Measurements from ENCODE around the gene SLC25A14. TPM values are rescaled to one million over a fixed set of nuclear protein-coding genes. Genes with fewer than 3 reads are reported as not detected.

Gene SLC25A14
- total RNA-seq, 1 donor from 2014 or later = 12.1 TPM

DNA sequence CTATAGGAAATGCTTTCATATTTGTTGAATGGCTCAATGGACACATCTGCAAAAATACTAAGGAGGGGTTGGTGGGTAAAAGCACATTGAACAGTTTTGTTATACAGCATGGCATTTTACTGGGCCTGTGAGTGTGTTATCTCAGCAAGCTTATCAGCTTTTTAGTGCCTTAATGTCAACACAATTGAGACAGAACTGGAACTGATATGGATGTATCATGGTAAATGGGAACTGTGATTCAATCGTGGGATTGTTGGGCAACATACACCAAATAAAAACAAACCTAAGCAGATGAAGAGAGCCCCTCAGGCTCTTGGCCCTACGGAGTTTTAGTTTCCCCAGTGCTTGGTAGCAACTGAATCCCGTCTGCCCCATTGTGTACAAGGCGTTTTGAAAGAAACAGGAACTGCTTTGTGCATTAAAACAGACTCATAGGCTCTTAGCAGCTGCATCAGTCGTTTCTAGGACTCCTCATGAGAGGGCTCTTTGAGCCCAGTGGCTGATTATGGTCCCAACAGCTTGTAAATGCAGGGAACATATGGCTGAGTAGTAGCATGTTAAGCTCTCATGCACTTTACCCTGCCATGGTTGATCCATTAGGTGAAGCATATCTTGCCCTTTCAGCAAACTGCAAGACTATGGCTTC, 38.4 kb downstream of the SLC25A14 start:
- DNase-seq = no peak

DNA sequence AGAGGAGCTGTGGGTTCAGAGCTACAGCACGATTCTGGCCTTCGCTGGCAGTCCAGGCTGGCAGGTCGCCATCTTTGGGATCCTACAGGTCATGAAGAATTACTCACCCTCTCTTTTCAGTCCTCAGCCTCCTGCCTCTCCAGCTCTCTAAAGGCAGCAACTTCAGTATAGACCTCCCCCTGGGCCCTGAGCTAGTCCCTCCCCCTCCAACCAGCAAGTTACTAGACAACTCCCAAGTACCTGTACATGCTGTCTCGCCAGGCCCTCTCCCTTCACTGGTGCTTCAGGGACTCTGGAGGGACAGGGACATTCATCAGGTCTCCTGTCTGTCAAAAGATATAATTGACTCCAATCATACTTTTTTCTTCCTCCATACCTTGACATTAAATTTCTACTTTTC, 45.8 kb downstream of the SLC25A14 start, which contains the start of gene GPR119:
GPR119 (minus strand) TSS at position 155 of the 400 bp plus-strand sequence. CDS start 227 bp downstream, outside the sequence.
- DNase-seq = no peak

DNA sequence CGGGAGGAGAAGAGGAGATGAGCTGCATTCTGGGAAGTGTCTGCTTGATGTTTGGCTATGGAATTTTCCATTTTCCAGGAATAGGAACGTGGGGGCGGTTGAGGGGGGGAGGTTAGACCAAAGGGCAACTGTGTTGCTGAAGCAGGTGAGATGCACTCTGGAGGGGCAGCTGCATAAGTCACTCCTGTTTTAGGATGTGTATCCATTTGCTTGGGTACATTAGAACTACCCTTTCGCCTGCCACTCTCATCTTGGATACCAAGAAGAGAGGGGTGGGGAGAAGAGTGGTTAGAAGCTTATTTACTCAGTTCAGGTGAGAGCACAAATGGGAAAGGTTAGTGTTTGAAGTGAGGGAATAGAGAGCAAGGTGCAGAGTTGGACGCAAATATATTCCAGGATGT, 46.7 kb downstream of the SLC25A14 start:
- DNase-seq = no peak

DNA sequence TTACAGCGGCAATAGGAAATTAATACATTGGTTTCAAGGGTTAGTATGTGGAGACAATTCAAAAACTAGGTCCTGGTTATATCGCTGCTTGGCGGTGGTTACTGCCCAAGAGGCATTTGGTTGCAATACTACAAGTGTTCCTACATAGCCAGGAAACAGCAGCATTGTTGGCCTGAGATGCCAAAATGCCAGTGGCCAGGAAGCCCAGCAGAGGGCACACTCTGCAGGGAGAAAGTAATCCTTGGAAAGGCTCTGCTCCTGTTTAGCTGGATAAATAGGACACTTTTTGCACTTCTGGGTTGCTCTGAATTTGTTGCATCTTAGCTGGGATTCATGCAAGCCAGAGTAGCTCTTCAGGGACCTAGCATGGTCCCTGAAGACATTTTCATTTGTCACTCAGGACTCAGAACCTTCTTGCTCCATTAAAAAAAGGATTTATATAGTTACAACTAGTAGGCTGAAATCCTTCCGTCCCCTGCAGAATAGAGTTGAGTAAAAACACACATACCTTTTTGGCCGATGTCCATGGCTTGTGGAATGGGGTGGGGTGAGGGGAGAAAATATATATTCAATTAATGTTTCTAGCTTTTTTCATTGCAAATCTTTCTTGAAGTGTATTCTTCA, 53.8 kb downstream of the SLC25A14 start:
- DNase-seq = peak; percentile 2

DNA sequence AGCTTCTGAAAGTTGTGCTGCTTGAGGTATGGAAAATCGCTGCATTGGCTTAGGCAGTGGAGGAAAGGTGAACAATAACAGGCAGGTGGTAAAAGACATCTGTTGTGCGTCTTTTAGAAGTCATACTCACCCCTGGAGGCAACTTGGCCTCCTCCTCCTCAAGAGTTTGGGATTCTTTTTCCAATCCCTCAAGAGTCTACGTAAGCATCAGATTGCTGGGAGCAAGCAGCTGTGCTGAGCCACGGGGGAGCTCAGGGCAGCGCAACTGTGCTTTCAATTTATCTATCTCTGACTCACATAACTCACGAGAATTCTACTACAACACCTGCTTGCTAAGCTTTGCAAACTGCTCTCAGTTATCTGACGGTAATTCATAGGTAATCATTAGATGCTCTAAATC, 55.6 kb downstream of the SLC25A14 start:
- no peak for DNase-seq

DNA sequence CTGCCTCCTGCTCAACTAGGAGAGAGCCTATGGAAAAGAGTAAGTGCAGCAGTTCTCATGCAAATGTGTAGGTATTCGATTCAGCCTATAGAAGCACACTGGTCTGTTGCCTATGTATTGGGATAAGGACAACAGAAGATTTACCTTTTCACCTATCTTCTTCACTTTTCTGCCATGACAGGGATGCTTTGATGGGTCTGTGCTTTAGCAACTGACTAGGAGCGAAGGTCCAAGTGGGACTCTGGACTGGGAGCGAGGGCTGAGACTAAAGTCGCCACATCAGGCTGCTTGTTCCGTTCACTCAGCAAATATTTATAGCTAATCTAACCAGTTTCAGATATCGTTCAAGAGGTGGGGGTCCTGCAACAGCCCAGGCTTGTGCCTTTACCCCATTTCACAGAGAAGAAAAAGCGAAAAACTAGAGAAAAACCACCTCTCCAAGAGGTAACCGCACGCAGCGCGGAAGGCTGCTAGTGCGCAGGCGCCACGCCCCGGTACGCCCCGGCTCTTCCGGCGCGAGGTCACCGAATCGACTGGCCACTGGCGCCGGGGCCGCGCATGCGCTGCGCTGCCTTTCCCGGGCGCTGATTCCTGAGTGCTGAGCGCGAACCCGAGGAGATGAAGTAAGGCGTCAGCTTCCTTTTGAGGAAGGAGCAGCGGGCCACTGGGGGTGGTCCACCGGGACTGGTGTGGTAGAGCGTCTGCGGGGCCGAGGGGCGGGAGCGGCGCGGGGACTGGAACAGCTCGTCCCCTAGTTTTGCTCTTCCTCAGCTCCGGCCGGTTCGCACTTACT, 61.9 kb downstream of the SLC25A14 start, which contains the start of gene RBMX2:
RBMX2 (plus strand) TSS at position 573 of the 793 bp plus-strand sequence; CDS start at position 619, 46 bp downstream.
- peak; percentile 50 for DNase-seq

DNA sequence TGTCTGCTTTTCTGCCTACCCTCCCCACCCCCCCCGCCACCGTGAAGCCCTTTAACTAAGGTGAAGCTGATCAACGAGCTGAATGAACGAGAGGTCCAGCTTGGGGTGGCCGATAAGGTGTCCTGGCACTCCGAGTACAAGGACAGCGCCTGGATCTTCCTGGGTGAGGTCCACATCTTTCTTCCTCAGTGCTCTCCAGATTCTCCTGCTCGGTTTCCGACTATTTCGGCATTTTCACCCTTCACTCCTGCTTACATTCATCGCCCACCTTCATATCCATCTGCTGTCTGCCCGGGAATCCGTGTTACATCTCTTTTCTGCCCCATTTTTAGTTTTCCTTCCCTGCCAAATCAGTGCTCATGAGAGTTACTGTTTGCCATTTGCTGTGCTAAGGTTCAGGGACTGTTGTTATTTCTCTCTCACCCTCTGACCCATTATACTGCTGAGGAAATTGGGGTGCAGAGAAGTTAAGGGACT, 62.5 kb downstream of the SLC25A14 start:
- DNase-seq = no peak

DNA sequence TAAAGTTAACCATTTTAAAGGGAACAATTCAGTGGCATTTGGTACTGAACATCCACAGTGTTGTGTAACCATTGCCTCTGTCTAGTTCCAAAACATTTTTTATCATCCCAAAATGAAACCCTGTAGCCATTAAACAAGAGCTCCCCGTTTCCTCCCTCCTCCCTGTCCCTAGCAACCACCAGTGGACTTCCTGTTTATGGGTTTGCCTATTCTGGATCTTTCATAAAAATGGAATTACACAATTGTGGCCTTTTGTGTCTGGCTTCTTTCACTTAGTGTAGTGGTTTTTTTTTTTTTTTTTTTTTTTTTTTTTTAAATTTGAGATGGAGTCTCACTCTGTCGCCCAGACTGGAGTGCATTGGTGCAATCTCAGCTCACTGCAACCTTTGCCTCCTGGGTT, 73.7 kb downstream of the SLC25A14 start:
- no peak for DNase-seq

DNA sequence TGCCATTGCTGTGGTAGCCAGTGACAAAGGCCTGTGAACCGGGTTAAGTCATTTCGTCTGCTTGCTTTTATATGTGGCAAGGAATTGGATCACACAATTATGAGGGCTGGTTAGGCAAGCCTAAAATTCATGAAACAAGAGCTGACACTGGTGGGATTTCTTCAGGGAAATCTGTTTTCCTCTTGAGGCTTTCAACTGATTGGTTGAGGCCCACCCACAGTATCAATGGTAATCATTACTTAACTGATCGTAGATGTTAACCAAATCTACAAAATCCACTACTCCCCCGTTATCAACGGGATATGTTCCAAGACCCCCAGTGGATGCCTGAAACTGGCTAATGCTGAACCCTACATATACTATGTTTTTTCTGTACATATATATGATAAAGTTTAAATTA, 75.1 kb downstream of the SLC25A14 start:
- DNase-seq = no peak

DNA sequence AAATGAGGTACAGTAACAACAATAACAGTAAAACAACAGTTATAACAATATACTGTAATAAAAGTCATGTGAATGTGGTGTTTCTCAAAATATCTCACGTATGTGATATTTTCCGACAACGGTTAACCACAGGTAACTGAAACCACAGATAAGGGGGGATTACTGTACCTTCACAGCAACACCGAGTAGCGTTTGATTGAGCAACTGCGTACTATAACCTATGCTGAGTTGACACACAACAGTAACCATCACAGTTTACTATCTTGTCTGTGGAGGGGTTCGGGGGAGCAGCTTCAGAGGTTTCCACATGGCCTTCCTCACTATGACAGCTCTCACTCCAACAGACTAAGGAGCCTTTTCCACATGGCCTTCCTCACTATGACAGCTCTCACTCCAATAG, 75.5 kb downstream of the SLC25A14 start:
- no peak for DNase-seq

DNA sequence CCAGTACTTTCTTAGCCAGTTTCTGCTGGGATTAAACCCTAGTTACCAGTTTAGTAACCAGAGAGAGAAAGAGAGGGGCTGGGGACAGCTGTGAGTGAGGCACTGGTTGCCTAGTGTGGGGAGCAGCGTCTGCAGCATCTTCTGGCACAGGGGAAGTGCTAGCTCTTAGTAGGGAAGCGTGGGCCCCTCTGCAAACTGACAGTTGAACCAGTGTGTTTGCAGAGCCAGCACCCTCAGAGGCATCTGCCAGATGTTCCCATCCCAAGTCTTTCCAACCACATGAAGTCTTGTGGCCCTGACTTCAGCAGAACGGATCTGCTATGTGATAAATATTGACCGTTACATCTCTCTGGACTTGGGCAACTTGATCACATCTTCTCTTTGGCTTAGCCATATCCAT, 77.1 kb downstream of the SLC25A14 start:
- DNase-seq = no peak

DNA sequence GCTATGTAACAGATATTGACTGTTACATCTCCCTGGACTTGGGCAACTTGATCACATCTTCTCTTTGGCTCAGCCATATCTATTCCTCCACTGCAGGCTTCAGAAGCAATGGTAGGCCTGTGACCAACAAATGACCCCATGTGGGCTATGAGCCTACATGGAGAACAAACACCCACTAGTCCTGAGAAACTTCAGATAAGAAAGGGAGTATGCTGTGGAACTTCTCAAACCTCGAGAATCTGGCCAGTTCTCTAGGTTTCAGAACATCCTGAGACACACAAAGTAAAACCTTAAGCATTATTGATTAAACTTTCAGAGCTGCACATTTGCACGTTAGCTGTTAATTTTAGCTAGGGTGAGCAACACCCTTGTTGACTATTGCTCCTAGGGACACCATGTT, 78.3 kb downstream of the SLC25A14 start:
- no peak for DNase-seq

DNA sequence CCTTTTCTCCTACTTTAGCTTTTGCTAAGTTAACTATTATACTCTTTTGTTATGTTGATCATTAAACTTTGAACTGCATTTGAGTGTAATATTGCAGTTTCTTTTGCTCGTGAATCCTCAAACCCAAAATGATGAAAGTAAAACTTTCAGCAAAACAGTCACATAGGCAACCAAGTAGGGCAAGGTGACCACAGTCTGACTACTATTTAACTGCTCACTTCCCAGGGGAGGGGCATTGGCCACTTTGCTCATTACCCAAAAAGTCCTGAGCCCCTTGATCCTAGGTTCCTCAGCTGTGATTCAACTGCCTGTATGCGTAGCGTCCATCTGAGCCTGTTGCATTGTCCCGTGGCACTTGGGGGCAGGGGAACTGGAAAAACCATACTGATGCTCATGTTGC, 79.0 kb downstream of the SLC25A14 start:
- DNase-seq = no peak

DNA sequence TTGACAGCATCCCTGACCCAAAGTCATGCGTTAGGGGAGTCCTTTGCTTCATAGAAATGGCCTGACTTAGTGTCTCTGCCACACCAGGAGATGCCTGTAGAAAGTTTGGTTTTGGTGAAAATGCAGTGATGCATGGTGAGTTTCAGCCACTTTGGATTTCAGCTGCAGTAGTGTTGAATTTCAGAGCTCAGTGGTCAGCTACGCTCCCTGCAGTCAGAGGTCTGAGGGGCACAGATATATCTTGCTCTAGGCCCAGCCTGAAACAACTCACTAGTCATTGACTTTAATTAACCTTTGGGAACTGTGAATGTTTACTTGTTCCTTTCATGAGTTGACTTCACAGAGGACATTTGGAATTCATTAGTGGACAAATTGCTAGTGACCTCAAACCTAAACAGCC, 79.5 kb downstream of the SLC25A14 start:
- no peak for DNase-seq

Small RNA genes within 50 kb of the gene (small RNA-seq; reads per million reads assigned to genes)
- not detected for gene AL035423.1 (ENCODE audit: low replicate concordance)
- not detected for gene RNU6-1130P (ENCODE audit: low replicate concordance)

Other genes with a start within 250 kb of the SLC25A14 start
- gene ELF4, start 229.4 kb upstream of the SLC25A14 start, total RNA-seq = 10.8 TPM
- gene AIFM1, start 174.1 kb upstream of the SLC25A14 start, total RNA-seq = 16.3 TPM
- gene RAB33A, start 168.0 kb upstream of the SLC25A14 start, total RNA-seq = 0.39 TPM
- 5.0 TPM for gene ZNF280C, start 71.0 kb upstream of the SLC25A14 start, total RNA-seq
- not detected for gene GPR119, start 45.8 kb downstream of the SLC25A14 start, total RNA-seq
- 17.7 TPM for gene RBMX2, start 62.1 kb downstream of the SLC25A14 start, total RNA-seq